ENCODE measurements around the gene CDH4.

CDH4 gene

GRCh38 chr20:61934716-61935530 is 682.9 kb downstream of the CDH4 start:
- Histone ChIP-seq H4K20me1 (ENCODE audit: low read depth, low read length) (no peaks in the 10 kb centered on the region), H3K79me2 (ENCODE audit: insufficient read depth, low read length) (no peaks in the 10 kb centered on the region), H3K9me3 (ENCODE audit: insufficient read depth, low read length) (no peaks in the 10 kb centered on the region), H3K4me2 (ENCODE audit: low read depth, low read length, poor library complexity, severe bottlenecking) (no peak overlapping the region), H3K36me3 (ENCODE audit: low read length) (no peaks in the 10 kb centered on the region), H2AFZ (ENCODE audit: low read depth, low read length, severe bottlenecking) (no peak overlapping the region), H3K9me2 (replicated peaks; ENCODE audit: insufficient read depth, low read length) (no peaks in the 10 kb centered on the region), H3K27ac (ENCODE audit: low read depth, low read length) (no peak overlapping the region), H3K4me3 (ENCODE audit: insufficient read depth, low read length, poor library complexity, severe bottlenecking) (no peak overlapping the region), H3K9ac (ENCODE audit: low read length) (no peak overlapping the region), H3F3A (ENCODE audit: insufficient read depth) (no peaks in the 10 kb centered on the region), H3K27me3 (ENCODE audit: low read length) (no peaks in the 10 kb centered on the region)
- TF ChIP-seq, protein P1, sequence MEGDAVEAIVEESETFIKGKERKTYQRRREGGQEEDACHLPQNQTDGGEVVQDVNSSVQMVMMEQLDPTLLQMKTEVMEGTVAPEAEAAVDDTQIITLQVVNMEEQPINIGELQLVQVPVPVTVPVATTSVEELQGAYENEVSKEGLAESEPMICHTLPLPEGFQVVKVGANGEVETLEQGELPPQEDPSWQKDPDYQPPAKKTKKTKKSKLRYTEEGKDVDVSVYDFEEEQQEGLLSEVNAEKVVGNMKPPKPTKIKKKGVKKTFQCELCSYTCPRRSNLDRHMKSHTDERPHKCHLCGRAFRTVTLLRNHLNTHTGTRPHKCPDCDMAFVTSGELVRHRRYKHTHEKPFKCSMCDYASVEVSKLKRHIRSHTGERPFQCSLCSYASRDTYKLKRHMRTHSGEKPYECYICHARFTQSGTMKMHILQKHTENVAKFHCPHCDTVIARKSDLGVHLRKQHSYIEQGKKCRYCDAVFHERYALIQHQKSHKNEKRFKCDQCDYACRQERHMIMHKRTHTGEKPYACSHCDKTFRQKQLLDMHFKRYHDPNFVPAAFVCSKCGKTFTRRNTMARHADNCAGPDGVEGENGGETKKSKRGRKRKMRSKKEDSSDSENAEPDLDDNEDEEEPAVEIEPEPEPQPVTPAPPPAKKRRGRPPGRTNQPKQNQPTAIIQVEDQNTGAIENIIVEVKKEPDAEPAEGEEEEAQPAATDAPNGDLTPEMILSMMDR (IDR thresholded peaks at IDR 0.05; ENCODE audit: insufficient read depth, low read length, poor library complexity, severe bottlenecking) = no peak
- TF ChIP-seq EZH2phosphoT487 (conservative IDR thresholded peaks at IDR 0.05; ENCODE audit: low read length) = no peak

GRCh38 chr20:61935926-61936700 is 684.1 kb downstream of the CDH4 start:
- no peak for TF ChIP-seq EZH2phosphoT487 (conservative IDR thresholded peaks at IDR 0.05; ENCODE audit: low read length)

GRCh38 chr20:61936701-61937131 is 684.7 kb downstream of the CDH4 start:
- Histone ChIP-seq H3K9ac (ENCODE audit: low read length) (no peak overlapping the region), H3K4me2 (ENCODE audit: low read depth, low read length, poor library complexity, severe bottlenecking) (no peak overlapping the region), H3F3A (ENCODE audit: insufficient read depth) (no peaks in the 10 kb centered on the region), H3K4me3 (ENCODE audit: insufficient read depth, low read length, poor library complexity, severe bottlenecking) (no peak overlapping the region), H3K9me2 (replicated peaks; ENCODE audit: insufficient read depth, low read length) (no peaks in the 10 kb centered on the region), H4K20me1 (ENCODE audit: low read depth, low read length) (no peaks in the 10 kb centered on the region), H3K79me2 (ENCODE audit: insufficient read depth, low read length) (no peaks in the 10 kb centered on the region), H3K27me3 (ENCODE audit: low read length) (no peaks in the 10 kb centered on the region), H3K27ac (ENCODE audit: low read depth, low read length) (no peak overlapping the region), H2AFZ (ENCODE audit: low read depth, low read length, severe bottlenecking) (no peak overlapping the region), H3K36me3 (ENCODE audit: low read length) (no peaks in the 10 kb centered on the region), H3K9me3 (ENCODE audit: insufficient read depth, low read length) (no peaks in the 10 kb centered on the region)
- TF ChIP-seq EZH2phosphoT487 (conservative IDR thresholded peaks at IDR 0.05; ENCODE audit: low read length) = no peak
- TF ChIP-seq, protein P1 (IDR thresholded peaks at IDR 0.05; ENCODE audit: insufficient read depth, low read length, poor library complexity, severe bottlenecking) = no peak

More at GRCh38 chr20:61935926-61936700, 684.1 kb downstream of the CDH4 start:
- no peaks in the 10 kb centered on the region for H3K36me3 ChIP-seq (ENCODE audit: low read length)
- H3K27ac ChIP-seq (ENCODE audit: low read depth, low read length) = no peak overlapping the region
- H3K4me3 ChIP-seq (ENCODE audit: insufficient read depth, low read length, poor library complexity, severe bottlenecking) = no peak overlapping the region
- no peaks in the 10 kb centered on the region for H3K79me2 ChIP-seq (ENCODE audit: insufficient read depth, low read length)
- no peak overlapping the region for H2AFZ ChIP-seq (ENCODE audit: low read depth, low read length, severe bottlenecking)
- H3K9ac ChIP-seq (ENCODE audit: low read length) = no peak overlapping the region
- no peaks in the 10 kb centered on the region for H4K20me1 ChIP-seq (ENCODE audit: low read depth, low read length)
- no peaks in the 10 kb centered on the region for H3F3A ChIP-seq (ENCODE audit: insufficient read depth)
- no peaks in the 10 kb centered on the region for H3K9me3 ChIP-seq (ENCODE audit: insufficient read depth, low read length)
- H3K9me2 ChIP-seq (replicated peaks; ENCODE audit: insufficient read depth, low read length) = no peaks in the 10 kb centered on the region
- H3K4me2 ChIP-seq (ENCODE audit: low read depth, low read length, poor library complexity, severe bottlenecking) = no peak overlapping the region
- H3K27me3 ChIP-seq (ENCODE audit: low read length) = no peaks in the 10 kb centered on the region
